ENCODE results near the gene ZZZ3.
"Not testable (repeated sequence)": the region's sequence is repeated elsewhere in the genome, so short reads cannot be mapped to it uniquely, and the experiment has no call there.

The ZZZ3 gene

DNA sequence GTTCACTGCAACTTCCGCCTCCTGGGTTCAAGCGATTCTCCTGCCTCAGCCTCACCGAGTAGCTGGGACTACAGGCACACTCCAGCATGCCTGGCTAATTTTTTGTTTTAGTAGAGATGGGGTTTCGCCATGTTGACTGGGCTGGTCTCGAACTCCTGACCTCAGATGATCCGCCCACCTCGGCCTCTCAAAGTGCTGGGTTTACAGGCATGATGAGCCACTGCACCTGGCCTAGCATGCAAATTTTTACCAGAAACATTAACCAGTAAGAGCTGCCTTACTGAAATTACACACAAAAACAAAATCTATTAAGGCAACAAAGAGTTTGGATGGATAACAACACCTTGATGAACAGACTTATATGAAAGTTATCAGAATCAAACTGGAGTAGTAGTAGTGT is 12.1 kb downstream of the ZZZ3 start:
- DNase-seq (ENCODE audit: low read depth) = no peak

DNA sequence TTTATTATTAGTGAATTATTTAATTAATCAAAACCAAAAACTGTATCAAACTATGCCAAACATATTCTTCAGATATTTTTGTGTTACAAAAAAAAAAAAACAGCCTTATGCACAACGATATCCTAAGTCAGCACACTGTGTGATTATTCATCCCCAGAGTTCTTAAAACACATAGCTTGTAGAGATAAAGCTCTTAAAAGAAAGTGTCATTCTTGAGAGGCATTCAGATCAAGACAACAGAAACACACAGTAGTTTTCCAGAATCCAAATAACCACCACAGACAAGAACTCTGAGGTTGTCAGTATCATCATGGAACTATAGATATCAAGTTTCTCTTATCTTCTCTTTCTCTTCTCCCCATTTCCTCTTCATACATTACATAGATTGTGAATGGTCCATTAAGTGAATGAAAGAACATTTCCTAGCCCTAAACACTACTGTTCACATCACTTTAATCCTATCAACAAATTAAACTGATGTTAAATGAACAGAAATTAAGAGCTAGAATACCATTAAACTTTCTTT is 13.5 kb downstream of the ZZZ3 start:
- DNase-seq (ENCODE audit: low read depth) = no peak

DNA sequence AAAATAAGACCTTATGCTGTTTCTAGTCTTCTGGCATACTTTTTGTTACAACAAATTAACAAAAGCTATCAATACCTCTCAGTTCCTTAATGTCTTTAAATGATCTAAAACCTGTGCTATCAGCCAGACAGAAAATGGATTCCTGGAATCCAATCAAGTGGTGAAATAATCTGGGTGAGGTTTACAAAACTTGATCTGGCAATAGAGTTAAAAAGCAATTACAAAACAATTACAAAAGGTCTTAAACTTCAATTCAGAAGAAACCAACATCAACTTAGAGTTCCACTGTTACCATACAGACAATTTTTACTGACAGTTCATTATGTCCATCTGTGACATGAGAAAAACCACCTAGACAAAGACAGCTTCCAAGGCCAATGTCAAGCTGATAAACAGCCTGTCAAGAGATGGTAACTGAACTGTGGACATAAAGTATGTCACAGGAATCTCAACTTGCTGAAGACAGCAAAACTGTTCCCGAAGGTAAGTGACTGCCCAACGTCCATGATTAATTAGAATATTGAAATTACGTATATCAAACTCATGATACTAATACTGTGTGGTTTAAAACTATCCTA is 17.4 kb downstream of the ZZZ3 start:
- DNase-seq (ENCODE audit: low read depth) = no peak

DNA sequence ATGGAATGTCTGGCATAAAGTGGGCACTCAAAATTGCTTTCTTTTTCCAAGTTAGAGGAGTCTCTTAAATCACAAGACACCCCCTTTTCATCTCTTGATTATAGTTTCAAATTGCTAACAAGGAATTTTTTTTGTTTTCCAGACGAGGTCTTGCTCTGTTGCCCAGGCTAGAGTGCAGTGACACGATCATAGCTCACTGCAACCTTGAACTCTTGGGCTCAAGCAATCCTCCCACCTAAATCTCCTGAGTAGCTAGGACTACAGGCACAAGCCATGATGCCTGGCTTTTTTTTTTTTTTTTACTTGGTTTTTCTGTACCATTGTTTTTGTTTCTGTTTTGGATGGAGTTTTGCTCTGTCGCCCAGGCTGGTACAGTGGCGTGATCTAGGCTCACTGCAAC is 20.8 kb downstream of the ZZZ3 start:
- no peak for DNase-seq (ENCODE audit: low read depth)

DNA sequence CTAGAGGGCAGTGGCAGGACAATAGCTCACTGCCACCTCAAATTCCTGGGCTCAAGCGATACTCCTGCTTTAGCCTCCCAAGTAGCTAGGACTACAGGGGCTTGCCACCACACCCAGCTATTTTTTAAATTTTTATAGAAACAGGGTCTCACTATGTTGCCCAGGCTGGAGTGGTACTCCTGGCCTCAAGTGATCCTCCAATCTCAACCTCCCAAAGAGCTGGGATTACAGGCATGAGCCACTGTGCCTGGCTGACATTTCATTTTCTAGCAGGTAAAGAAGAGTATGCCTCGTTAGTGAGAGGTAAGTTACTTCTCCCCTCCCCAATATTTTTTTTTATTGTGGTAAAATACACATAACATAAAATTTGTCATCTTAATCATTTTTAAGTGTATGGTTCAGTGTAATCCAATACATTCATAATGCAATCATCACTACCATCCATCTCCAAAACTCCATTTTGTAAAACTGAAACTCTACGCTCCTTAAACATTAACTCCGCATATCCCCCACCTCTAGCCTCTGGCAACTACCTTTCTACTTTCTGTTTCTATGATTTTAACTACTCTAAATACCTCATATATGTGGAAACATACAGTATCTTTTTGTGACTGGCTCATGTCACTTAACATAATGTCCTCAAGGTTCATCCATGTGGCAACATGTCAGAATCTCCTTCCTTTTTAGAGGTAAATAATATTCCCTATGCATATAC is 22.4 kb downstream of the ZZZ3 start:
- no peak for DNase-seq (ENCODE audit: low read depth)

DNA sequence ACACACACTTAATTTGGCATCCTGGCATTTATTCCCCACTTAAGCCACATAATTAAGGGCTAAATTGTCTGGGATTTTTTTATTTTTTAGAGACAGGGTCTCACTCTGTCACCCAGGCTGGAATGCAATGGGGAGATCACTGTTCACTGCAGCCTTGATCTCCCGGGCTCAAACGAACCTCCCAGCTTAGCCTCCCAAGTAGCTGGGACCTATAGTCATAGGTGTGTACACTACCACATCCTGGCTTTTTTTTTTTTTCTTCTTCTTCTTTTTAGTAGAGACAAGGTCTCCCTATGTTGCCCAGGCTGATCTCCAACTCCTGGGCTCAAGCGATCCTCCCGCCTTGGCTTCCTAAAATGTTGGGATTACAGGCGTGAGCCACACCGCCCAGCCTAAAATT is 24.2 kb downstream of the ZZZ3 start:
- DNase-seq (ENCODE audit: low read depth) = no peak

DNA sequence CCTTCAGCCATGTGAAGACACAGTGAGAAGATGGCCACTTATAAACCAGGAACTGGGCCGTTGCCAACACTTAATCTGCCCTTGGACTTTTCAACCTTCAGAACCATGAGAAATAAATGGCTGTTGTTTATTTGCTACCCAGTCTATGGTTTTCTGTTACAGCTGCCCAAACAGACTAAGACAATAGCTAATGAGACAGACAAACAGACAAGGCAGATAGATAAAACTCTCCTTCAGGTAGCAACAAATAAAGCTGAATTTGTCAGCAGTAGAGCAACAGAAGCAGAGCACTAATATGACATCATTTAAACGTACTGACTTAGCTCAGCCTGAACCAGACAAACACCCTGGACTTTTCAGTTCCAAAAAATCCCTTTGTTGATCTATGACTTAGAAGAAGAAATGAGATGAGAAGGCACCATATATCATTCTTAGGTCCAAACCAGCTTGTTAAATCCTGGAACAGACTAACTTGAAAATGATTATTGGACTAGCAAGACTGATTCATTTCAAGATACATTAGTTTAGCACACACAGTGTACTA is 27.0 kb downstream of the ZZZ3 start:
- DNase-seq (ENCODE audit: low read depth) = no peak

DNA sequence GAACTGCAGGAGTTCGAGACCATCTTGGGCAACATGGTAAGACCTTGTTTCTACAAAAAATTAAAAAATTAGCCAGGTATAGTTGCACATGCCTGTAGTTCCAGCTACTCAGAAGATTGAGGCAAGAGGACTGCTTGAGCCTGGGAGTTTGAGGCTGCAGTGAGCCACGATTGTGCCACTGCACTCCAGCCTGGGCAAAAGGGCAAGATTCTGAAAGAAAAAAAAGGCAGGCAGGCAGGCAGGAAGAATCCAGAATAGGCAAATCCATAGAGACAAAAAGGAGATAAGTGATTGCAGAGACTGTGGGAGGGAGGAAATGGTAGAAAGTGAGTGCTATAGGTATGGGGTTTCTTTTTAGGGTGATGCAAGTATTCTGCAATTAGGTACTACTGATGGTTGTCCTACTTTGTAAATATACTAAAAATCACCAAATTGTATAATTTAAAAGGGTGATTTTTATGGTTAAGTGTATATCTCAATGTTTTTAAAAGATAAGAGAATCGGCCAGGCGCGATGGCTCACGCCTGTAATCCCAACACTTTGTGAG is 29.4 kb downstream of the ZZZ3 start:
- DNase-seq (ENCODE audit: low read depth) = no peak

DNA sequence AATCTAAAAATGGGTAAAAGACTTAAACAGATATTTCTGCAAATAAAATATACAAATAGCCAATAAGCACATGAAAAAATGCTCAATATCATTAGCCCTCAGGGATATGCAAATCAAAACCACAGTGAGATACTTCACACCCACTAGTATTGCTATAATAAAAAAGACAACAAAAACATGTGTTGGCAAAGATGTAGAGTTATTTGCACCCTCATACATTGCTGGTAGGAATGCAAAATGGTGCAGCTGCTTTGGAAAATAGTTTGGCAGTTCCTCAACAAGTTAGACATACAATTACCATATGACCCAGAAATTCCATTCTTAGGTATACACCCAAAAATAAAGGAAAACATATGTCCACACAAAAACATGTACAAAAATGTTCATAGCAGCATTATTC is 30.2 kb downstream of the ZZZ3 start:
- no peak for DNase-seq (ENCODE audit: low read depth)

DNA sequence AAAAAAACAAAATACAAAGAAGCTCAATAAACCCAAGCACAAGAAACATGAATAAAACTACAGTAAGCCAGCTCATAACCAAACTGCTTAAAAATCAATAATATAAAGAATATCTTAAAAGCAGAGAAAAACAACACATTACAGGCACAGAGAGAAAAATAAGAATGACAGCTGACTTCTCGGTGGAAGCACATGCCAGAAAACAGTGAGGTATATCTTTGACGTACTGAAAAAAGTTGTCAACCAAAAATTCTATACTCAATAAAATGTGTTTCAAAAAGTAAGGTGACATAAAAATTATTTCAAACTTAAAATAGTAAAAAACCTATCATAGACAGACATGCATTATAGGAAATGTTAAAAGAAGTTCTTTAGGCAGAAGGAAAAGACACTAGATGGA is 33.3 kb downstream of the ZZZ3 start:
- DNase-seq (ENCODE audit: low read depth) = no peak

DNA sequence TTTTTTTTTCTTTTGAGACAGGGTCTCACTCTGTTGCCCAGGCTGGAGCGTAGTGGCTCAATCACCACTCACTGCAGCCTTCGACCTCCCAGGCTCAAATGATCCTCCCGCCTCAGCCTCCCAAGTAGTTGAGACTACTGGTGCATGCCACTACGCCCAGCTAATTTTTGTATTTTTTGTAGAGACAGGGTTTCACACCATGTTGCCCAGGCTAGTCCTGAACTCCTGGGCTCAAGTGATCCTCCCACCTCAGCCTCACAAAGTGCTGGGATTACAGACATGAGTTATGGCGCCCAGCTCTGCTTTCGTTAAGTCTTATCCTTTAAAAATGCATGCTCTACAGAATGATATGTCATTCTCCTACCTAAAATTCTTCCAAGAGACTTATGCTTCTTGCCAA is 36.2 kb downstream of the ZZZ3 start:
- not testable (repeated sequence) for DNase-seq (ENCODE audit: low read depth)

DNA sequence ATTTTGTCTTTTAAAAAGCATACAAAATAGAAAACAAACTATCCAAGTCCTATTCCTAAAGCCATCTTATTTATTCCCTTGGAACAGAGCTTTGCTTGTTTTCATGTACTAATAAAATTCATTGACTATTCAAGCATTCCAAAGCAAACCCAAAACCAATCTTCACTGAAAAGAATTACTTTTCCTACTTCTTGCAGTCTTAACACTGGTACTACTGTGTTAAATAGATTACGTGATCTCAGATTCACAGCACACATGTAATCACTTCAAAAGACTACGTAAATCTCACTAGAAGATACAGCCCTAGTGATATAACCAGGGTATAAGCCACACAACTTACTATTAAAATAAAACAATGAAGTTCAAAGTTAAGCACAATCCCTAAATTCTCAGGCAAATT is 39.0 kb downstream of the ZZZ3 start:
- DNase-seq (ENCODE audit: low read depth) = no peak

DNA sequence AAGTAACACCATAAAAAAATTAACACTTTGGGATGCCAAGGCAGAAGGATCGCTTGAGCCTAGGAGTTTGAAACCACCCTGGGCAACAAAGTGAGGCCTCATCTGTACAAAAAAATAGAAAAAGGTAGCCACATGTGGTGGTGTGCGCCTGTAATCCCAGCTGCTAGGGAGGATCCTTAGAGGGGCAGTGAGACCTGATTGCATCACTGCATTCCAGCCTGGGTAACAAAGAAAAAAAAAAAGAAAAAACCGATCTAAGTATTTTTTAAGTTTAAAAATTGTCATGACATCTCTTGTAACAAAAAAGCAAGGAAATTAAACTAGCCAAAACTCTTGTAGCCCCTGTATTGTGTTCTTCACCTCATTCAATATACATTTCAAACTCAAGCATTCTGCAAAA is 39.5 kb downstream of the ZZZ3 start:
- no peak for DNase-seq (ENCODE audit: low read depth)

DNA sequence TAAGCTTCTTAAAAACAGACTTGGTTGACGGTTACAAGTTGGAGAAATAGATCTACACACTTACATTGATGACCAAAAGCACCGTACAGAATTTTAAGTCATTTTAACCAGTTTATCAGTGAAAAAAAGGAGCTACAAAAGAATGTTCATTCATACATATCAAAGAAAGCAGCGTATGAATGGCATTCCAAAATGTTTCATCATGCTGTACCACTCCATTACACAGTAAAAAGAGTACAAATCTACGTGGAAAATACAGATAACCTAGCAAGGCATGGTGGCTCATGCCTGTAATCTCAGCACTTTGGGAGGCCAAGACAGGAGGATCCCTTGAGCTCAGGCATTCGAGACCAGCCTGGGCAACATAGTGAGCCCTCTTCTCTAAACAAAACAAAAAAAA is 40.3 kb downstream of the ZZZ3 start:
- DNase-seq (ENCODE audit: low read depth) = no peak

DNA sequence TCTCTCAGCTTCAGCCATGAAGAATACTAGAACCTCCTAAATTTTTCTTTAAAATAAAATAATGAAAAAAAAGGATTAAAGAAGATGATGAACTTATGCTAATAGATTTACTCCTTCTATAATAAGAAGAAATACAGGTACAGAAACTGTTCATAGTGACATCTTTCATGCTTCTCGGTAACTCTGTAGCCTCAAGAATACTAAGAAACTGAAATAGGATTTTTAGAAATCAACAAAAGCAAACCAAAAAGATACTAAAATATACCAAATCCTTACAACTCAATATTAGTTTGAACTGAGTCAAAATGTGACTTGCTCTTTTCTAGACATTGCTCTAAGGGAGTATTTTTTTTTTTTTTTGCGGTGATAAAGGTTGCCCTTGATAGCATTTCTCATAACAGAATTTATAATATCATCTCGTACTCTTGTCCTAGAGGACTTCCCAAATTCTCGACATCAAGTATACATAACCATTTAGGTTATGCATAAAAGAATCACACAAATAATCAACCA is 42.8 kb downstream of the ZZZ3 start:
- no peak for DNase-seq (ENCODE audit: low read depth)

DNA sequence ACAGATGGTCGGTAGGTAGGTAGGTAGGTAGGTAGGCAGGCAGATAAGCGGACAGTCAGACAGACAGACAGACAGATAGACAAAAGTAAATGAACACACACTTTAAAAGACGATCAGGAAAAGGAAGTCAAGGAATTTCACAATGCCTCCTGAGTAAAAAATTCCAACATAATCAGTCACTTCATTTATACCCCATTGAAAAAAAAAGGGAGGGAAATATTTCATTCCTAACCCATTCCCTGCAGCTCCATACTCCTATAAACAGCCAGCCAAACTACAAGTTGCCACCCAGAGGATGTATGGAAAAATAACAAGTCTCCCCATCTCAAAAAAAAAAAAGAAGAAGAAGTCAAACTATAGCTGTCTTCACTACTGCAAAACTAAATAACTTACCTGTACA is 43.4 kb downstream of the ZZZ3 start:
- no peak for DNase-seq (ENCODE audit: low read depth)

DNA sequence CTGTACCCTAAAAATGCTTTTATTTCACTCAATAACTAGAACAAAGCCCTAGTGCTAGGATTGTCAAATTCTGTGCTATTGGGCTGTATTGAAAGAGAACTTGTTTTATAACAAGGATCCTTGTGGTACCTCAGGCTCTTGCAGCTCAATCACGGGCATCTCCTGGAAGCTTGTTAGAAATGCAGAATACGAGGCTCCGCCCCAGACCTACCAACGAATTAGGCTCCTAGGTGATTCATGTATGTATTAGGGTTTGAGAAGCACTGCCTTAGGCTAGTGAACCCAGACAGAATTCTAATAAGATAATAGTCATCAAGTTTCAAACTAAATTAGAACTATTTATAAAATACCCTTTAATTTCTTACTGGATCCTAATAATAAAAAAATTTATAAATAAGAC is 45.6 kb downstream of the ZZZ3 start:
- no peak for DNase-seq (ENCODE audit: low read depth)

Data from stimulated activated CD8-positive, alpha-beta memory T cell treated with anti-CD3 and anti-CD28 coated beads, Interleukin-7, amount 100 ng/mL, for 24 hours (primary cell).